HG03520 (cell line): Measurements from ENCODE around the gene LIPN.

Experiments
- ATAC-seq: cut with Tn5 transposase; IDR thresholded peaks from one replicate; pipeline ENCODE4 v1.9.1; 2021; ENCODE audit warnings: mild to moderate bottlenecking, moderate library complexity; ENCODE audit not compliant: unreplicated experiment

Gene LIPN

GRCh38 chr10:88783724-88784123, 23.9 kb downstream of the LIPN start:
- no peak for ATAC-seq

DNA sequence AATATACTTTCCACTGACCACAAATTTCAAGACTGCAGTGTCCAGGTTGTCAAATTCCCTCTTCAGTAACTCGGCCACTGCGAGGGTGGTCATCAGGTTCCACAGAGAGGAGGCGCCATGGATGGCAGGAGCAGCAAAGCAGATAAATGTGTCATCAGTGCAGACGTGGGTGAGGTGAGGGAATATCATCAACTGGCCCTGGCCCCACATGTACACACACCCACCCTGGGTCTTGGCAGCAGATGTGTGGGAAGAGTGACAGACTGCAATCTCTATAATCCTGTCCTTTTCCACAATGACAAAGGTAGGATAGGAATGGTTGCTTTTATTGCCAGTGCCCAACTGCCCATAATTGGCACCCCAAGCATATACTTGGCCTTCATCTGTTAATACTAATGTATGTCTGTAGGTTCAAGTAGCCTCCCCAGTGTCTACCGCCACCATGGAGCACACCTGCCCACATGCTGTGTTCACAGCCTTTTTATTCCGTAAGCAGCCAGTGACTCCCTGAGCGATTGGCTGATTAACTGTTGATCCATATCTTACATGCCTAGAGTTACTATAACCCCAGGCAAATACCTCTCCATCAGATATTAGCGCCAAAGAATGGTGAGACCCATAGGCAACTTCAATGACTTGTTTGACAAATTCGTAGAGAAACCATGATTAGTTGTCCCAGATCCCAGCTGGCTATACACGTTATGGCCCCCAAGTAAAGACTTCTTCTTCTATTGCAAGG, 26.4 kb downstream of the LIPN start:
- ATAC-seq: no peak

- no peak for ATAC-seq
Measured at GRCh38 chr10:88787463-88787862, 27.6 kb downstream of the LIPN start.

- ATAC-seq: no peak
Measured at GRCh38 chr10:88788924-88789323, 29.1 kb downstream of the LIPN start.

DNA sequence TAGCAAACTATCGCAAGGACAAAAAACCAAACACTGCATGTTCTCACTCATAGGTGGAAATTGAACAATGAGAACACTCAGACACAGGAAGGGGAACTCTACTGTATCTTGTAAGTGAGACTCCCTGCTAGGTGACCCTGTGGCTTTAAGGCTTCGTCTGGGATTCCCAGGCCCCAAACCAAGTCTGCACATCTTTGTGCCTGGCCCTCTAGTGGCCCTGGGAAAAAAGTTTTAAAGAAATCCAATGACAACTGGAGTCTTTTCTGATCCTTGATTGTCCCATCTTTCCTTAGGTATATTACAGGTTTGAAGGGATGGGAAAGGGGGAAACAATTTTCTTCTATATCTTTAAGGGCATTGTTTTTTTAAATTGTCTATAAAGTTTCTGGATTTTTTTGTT, 32.1 kb downstream of the LIPN start:
- no peak for ATAC-seq

DNA sequence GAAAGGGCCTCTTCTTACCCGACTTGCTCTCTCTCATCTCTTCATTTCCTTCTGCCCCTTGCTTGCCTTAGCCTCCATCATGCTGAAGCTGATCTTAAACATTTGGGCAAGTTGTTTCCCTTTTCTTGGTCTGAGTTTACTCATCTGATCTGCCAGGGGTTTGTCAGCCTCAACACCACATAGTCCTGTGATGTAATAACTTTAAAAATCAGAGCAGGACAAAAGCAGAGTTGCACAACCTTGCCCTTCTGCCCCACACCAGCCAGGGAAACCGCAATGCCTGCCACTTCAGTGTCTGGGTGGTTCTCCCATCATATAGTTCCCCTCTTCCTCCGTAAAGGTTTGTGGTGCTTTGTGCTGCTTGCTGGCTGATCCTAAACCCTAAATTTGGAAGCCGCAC, 32.8 kb downstream of the LIPN start:
- ATAC-seq: no peak

- ATAC-seq: no peak
Measured at GRCh38 chr10:88793712-88794299, 34.0 kb downstream of the LIPN start.

- ATAC-seq: no peak
Measured at GRCh38 chr10:88794731-88795130, 34.9 kb downstream of the LIPN start.

DNA sequence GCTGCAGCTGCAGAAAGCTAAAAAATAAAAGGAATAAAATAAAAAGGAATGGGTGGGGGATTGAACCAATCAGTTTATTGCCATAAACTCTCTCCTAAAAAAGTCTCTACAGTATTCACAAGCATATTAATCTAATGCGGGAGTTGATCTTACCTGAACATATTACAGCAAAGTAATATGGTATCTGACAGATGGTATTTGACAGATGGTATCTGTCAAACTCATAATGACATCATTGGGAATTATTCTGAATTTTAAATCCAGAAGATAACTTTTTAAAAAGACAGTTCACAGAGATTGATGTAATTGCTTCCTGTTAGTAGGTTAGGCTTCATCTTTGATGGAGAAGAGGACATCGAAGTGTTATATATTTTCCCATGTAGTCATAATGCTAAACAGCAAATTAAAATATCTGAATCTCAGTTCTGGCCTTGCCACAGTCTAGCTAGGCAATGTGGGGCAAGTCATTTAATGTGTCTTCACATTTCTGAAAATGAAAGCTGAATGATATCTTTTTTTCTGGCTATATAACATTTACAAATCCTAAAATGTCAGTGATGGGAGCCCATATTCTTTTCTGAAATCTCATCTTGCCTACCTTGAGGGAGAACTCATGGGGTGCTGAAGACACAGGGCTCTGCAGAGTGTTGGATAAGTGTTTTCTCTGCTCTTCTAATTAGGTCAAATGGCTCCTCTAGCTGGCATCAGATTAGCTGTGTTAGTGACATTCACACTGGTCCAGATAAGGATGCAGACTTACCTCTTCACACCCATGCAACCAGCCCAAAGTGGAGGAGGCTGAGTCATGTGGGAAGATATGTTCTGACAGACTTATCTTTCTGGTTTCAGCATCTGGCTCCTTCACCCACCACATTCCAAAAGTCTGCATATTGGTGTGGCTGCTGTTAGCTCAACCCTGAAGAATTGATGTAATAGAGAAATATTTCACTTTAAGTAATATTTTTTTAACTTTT, 40.6 kb downstream of the LIPN start:
- no peak for ATAC-seq

GRCh38 chr10:88802523-88803285, 42.9 kb downstream of the LIPN start, which contains the start of gene LIPM:
Gene LIPM (plus strand): TSS chr10:88802730. CDS start chr10:88802897, 167 bp downstream.
- no peak for ATAC-seq

DNA sequence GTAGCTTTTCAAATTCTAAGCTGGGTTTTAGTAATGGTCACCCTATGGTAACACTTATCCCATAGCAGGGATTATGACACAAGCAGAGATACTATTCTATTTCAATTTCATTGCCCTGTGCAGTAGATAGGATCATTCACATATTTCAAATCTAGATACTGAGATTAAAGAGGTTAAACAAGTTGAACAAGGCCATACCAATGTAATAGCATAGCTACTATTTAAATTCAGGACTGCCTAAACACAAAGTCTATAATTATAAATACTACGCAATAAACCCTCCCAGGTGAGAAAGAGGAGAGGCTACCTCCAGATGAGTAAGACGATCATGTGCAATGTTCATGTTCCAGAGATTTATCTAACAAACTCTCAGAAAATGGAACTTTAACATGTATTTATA, 43.8 kb downstream of the LIPN start:
- no peak for ATAC-seq

GRCh38 chr10:88804083-88804812, 44.4 kb downstream of the LIPN start:
- no peak for ATAC-seq

- no peak for ATAC-seq
Measured at GRCh38 chr10:88805361-88805760, 45.5 kb downstream of the LIPN start.

- no peak for ATAC-seq
Measured at GRCh38 chr10:88805924-88806323, 46.1 kb downstream of the LIPN start.

DNA sequence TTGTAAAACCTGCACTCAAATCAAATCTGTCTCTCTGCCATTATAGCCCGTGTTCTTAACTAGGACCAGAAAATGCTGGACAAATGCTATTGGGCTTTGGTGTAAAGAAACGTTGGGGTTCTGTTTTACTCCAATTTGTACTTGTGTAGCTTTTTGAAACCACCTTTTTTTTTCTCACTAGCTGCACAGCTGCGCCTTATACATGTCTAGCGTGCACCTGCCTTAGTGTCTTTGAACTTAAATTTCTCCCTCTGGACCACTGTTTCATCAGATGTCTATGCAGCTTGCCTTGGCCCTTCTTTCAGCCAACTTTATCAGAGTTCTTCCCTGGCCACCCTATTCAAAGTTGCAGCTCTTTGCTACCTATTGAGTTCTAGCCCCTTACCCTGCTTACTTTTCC, 49.8 kb downstream of the LIPN start:
- ATAC-seq: no peak

GRCh38 chr10:88810196-88810961, 50.6 kb downstream of the LIPN start:
- ATAC-seq: no peak

DNA sequence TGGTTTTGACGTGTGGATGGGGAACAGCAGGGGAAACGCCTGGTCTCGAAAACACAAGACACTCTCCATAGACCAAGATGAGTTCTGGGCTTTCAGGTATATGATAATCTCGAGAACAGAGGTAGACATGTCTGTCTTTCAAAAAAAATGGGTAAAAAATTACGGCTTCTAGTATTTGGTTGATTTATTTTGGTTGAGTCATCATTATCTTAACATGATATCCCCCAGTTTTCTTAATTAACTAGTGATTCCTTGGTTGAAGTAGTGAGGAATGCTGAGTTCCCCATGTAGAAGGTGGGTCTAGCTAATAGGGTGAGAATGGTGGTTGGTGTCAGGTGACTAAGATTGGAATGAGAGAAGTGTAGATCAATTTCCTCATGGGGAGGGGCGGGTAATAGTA, 53.4 kb downstream of the LIPN start:
- no peak for ATAC-seq

GRCh38 chr10:88819290-88819689, 59.5 kb downstream of the LIPN start:
- no peak for ATAC-seq

DNA sequence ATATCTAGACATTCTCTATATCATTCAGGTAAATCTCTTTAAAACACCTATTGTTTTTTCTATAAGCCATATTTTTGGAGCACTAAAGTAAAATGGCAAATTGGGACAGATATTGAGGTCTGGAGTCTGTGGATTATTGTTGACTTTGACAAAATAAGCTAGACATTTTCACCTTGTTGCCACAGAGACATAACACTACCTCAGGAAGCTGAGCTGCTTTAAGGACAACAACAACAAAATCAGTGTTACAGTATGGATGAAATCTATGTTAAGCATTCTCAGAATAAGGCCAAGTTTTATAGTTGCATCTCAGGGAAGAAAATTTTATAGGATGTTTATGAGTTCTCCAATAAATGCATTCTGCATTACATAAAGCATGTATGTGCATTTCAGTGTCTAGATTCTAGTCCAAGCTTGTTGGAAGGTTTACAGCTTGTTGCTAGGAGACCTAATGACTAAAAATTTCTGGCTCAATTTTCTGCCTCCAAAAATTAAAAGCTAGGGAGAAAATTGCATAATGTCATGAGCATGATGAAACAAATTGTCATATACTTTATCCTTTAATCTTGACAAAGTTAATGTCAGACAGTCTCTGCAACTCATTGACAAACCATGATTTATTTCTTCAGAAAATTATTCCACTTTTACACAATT, 61.1 kb downstream of the LIPN start:
- ATAC-seq: no peak
